Mucosa of gallbladder (tissue), 1 donor: ENCODE data around the gene GRIN2B. TPM values are rescaled to one million over a fixed set of nuclear protein-coding genes. Genes with fewer than 3 reads are reported as not detected.

ENCODE experiments used
- DNase-seq: peaks from one replicate; pipeline ENCODE4 v3.0.0-alpha.2; 2020; ENCODE audit warnings: low spot score
- total RNA-seq: library from RNA; stranded (reverse); gene quantifications from one replicate; pipeline ENCODE4 v1.2.1, GENCODE V29; 2021
- donor health status: DM: no; HTN: no; CAD: no.

GRIN2B gene
- 0.03 TPM for total RNA-seq

DNA sequence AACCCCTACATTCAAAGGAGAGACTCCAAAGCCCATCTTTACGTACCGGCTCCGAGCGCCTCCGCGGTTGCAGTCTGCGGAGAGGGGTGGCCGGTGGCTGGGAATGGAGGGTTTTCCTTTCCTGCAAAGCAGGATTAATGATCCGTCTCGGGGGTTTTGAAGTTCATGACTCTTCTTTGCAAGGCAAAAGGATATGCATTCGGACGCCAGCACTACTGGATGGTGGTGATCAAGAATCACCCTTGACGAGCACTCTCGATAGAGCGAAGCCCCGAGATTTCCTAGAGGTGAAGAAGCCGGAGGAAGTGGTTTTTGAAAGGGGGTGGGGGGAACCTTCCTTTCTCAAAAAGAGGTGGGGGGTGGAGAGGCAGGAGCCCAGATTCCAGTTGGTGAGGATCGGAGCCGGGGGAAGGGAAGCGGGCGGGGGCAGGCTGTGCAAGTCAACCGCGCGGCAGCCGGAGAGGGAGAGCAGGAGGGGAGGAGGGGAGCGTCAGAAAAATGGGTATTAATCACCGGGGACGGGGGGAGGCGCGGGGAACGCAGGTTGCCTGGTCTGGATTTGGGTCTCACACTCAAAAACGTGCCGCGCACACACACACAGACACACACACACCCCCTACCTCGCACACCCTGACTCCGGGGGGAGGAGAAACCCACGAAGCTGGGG lies at the start of gene GRIN2B:
GRIN2B (minus strand) TSS at position 307 of the 667 bp plus-strand sequence. CDS start 115,394 bp downstream, outside the sequence.
- no peak for DNase-seq

DNA sequence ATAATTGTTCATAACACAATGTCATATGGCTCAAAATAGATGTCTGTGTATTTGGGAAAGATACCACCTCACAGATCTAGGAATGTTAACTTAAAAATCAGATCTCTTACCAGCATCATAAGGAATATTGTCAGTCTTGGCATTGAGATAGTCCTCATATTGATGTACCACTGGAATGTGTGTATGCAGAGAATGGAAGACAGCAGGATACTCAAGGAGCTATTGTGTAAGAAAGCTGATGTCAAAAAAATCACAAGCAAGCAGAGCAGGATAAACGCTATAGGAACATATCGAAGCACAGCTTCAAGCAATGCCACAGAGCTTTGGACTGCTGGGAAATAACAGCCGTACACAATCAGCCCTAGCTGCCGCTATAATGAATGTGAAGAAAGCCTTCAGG lies 45.1 kb upstream of the GRIN2B start:
- no peak for DNase-seq

DNA sequence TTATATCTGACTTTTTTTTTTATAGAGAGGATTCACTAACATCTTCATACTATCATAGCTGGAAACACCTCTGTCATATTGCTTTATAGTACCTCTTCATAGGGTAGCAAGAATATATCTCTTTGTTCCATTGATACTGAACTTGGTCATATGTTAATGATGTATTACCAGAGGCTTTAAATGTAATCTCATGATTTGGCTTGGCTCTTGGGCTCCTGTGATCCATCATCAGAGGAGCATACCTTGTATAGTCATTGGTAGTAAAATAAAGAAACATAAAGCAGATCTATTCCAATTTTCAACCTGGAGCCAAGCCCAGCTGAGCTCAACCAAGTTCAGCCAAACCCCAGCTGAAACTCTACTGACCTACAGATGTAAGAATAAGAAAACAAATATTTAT lies 43.2 kb upstream of the GRIN2B start:
- DNase-seq, result no peak

DNA sequence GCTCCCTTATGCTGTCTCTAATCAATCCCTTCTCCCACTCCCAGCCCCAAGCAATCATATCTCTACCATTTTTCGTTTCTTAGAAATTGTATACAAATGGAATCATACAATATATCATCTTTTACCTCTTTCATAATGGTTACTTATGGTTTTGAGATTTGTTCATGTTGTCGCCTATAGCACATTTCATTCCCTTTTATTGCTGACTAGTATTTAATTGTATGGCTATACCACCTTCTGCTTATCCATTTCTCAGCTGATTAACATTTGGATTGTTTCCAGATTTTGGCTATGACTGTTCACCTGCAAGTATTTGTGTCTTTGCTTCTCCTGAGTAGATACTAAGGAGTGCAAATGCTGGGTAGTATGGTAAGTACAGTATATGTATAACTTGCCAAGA lies 36.7 kb upstream of the GRIN2B start:
- no peak for DNase-seq

DNA sequence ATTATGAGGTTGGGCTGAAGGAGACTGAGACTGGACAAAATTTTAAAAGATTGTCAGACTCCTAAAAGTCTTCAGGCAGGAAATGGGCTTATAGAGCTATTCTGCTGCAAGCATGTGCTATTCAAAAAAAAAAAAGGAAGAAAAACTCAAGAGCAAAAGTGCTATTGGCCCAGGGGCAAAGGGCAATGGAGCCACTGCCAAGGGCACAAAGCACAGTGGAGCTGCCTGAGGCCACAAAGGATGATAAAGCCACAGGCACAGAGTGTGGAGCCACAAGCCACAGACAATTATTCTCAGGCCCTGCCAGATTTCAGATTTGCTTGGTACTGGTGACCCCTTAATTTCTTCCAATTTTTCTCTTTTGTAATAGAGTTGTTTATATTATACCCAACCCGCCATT lies 29.6 kb upstream of the GRIN2B start:
- DNase-seq, result no peak

- DNase-seq, result no peak
Observed at GRCh38 chr12:14007639-14008038, 26.2 kb upstream of the GRIN2B start.

GRCh38 chr12:13992585-13992984 lies 11.2 kb upstream of the GRIN2B start:
- no peak for DNase-seq

DNA sequence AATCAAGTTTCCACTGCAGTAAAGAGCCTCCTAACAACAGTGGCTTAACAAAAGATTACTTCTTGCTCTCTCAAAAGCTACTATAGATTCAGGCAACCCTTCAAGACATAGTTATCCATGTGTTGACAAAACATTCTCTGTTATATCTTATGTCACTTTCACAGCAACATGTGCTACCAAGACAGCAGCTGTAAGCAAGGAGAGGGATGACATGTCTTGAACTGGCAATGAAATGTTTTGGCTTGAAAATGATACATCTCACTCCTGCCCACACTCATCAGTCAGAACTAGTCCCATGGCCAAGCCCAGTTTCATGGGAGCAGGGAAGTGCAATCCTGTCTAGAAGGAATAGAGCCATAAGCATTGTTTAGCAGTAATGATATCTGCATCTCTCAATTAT lies 10.7 kb upstream of the GRIN2B start:
- no peak for DNase-seq

DNA sequence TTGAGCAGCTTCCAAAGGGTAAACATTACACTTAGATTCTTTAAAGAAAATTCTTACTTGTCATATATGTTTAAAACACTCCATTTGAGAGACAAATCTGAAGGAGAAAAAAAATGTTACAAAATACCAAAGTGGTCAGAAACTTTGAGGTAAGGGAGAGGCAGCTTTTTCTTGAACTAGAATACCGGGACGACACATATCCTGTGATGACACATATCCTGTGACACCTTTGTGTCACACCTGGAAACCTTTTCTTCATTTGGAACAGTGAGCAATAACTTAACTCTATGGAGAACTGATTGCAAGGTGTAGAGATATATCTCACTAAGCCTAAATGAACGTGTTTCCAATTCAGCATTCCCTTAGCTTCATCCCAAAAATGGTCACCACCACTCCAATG lies 4.6 kb upstream of the GRIN2B start:
- DNase-seq, result no peak

GRCh38 chr12:13981990-13982389 lies 588 bp upstream of the GRIN2B start:
- no peak for DNase-seq

DNA sequence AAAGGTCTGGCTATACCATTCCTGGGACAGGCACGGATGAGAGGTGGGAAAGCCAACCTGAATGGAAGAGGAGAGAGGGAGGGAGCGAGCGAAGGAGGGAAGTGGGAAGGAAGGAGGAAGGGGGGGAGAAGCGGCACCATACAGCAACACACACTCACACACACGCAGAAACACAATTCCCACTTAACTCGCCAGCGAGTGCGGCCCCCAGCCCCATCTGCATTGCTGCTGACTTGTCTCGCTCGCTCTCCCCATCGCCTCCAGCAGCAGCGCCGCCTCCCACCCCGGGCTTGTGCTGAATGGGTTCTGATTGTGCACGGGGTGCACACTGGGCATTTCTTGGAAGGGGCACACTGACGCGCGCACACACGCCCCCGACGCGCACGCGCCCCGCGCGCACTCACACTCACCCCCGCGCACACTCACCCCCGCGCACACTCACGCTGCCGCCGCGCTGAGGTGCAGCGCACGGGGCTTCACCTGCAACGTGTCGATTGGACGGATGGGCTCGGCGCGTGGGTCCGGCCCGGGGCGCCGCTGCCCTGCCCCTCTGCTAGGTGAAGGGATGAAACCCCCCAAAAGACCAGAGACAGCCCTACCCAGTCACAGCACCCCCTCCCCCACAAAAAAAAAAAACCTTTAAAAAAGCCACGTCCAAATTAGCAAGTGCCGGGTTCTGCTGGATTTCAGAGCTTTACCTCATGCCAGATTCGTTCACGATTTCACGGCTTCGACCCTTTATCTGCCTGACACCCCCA lies 685 bp downstream of the GRIN2B start:
- DNase-seq, result no peak

- DNase-seq, result no peak
Observed at GRCh38 chr12:13979772-13980378, 1.5 kb downstream of the GRIN2B start.

- DNase-seq, result no peak
Observed at GRCh38 chr12:13978876-13979275, 2.5 kb downstream of the GRIN2B start.

- DNase-seq, result no peak
Observed at GRCh38 chr12:13976880-13977279, 4.5 kb downstream of the GRIN2B start.

- no peak for DNase-seq
Observed at GRCh38 chr12:13976028-13976584, 5.3 kb downstream of the GRIN2B start.

DNA sequence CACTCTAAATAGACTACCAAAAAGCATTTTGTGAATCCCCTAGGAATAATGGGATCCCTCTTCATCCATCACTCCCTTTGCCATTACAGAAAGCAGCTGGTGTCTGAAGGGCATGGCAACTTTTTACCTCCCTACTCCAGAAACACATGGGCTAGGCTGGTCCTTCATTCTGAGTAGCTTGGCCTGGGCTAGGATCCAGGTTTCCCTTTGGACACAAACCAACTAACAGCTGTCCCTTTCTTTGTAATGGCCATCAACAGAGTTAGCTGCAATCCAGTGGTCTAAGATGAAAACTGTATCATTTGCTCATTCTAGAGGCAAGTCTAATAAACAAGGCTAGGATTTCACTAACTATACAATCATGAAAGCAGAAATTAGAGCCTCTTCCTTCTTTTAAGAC lies 7.4 kb downstream of the GRIN2B start:
- no peak for DNase-seq

GRCh38 chr12:13970803-13971202 lies 10.6 kb downstream of the GRIN2B start:
- DNase-seq, result no peak

DNA sequence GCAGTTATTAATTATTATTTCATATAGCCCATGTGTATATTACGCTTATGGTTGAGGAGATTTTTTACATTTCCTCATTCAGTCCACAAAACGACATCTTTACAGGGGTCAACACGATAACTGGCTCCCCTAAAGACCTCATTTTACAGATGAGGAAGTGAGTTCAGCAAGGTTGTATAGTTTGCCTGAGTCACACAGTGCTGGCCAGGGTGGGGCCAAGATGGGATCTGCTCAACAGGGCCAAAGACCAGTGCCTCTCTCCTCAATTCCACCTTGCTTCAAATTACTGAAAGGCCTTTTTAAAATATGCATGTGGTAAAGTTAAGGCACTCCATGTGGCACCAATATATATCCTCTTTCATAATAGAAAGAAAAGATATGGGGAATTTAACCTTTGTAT lies 13.1 kb downstream of the GRIN2B start:
- no peak for DNase-seq

GRCh38 chr12:13964666-13965065 lies 16.7 kb downstream of the GRIN2B start:
- no peak for DNase-seq

DNA sequence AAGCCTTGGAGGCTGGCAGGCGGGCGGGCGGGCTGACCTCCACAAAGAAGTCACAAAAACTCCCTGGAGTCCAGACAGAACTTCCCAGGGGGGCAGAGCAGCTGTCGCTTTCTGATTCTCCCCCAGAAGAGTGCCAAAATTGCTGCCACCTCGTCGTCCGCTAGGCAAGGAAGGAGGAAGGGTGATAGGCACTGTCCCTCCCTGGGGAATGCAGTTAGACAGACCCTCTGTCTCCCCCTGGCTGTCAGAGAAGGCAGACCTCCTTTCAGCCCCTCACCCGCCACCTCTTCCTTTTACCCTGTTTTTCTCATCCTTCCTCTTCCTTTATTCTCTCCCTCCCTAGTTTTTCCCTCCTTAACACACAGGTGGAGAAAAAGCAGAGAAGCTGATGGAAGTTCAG lies 18.7 kb downstream of the GRIN2B start:
- no peak for DNase-seq

DNA sequence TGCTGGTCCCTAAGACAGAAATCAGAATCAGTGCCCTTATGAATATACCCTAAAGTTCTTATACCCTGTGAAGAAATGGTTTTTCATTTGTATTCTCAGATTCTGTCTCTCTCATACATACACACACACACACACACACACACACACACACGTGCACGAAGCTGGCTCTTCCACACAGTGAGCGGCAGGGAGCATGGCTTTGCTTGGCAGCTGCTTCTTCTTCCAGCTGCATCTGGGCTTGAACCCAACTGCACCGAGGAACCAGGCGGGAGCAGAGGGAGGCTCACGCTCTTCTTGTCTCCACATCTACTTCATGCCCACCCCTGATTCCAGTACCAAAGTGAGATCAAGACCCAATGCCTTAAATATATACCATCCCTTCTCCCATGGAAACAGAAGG lies 19.4 kb downstream of the GRIN2B start:
- DNase-seq, result no peak

DNA sequence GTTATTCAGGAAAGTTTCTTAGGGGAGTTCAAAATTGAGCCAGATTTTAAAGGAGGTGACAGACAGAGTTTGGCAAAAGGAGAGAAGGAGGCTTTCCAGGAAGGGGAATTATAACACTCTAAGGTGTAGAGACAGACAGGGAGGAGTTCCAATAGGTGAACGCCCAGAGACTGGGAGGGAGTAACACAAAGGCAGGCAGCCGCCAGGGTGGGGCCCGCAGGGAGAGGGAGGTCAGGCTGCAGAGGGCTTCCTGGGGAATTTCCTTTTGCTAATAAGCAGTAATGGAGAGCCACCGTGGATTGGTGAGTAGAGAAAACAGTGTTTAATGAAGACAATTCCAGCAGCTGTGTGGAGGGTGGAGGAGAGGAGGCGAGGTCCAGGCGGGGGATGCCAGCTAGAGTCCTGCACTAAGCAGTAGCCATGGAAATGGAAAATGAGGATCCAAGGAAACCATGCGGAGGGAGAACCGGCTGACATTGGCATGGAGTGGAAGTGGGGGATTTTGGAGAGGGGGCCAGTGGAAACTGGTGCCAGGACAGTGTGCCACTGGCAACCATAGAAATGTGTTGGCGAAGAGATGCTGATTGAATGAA lies 22.2 kb downstream of the GRIN2B start:
- no peak for DNase-seq
